Measurements from ENCODE around the gene FAM170B. TPM values are rescaled to one million over a fixed set of nuclear protein-coding genes. Genes with fewer than 3 reads are reported as not detected.

Gene FAM170B
- total RNA-seq, 1 experiment from 2014 or later = not detected

DNA sequence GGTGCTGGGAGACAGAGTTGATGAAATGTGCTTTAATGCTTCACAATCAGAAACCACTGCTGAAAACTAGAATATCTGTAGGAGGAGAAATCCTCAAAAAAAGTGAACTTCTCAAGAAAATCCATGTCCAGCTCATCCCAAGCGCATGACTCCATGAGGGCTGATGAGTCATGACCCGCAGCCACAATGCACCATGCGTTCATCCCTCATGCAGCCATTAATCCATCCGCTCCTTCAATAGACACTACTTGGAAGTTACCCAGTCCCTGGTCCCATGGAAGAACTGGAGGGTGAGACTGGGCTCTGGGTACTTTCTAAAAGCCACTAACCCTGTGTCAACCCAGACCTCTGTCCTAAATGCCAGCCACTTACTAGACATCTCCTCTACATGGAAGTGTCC lies 29.9 kb upstream of the FAM170B start (continued):
- TF ChIP-seq, protein P1, sequence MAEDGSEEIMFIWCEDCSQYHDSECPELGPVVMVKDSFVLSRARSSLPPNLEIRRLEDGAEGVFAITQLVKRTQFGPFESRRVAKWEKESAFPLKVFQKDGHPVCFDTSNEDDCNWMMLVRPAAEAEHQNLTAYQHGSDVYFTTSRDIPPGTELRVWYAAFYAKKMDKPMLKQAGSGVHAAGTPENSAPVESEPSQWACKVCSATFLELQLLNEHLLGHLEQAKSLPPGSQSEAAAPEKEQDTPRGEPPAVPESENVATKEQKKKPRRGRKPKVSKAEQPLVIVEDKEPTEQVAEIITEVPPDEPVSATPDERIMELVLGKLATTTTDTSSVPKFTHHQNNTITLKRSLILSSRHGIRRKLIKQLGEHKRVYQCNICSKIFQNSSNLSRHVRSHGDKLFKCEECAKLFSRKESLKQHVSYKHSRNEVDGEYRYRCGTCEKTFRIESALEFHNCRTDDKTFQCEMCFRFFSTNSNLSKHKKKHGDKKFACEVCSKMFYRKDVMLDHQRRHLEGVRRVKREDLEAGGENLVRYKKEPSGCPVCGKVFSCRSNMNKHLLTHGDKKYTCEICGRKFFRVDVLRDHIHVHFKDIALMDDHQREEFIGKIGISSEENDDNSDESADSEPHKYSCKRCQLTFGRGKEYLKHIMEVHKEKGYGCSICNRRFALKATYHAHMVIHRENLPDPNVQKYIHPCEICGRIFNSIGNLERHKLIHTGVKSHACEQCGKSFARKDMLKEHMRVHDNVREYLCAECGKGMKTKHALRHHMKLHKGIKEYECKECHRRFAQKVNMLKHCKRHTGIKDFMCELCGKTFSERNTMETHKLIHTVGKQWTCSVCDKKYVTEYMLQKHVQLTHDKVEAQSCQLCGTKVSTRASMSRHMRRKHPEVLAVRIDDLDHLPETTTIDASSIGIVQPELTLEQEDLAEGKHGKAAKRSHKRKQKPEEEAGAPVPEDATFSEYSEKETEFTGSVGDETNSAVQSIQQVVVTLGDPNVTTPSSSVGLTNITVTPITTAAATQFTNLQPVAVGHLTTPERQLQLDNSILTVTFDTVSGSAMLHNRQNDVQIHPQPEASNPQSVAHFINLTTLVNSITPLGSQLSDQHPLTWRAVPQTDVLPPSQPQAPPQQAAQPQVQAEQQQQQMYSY (CRISPR knock-in tag; IDR thresholded peaks at IDR 0.05) = no peak
- no peak for TF ChIP-seq NR2C2 (CRISPR knock-in tag; IDR thresholded peaks at IDR 0.05)
- TF ChIP-seq RELA (CRISPR knock-in tag; IDR thresholded peaks at IDR 0.05; ENCODE audit: borderline replicate concordance) = no peak
- TF ChIP-seq ATF1 (CRISPR knock-in tag; IDR thresholded peaks at IDR 0.05) = no peak
- no peak for TF ChIP-seq PRRX2 (CRISPR knock-in tag; IDR thresholded peaks at IDR 0.05)

DNA sequence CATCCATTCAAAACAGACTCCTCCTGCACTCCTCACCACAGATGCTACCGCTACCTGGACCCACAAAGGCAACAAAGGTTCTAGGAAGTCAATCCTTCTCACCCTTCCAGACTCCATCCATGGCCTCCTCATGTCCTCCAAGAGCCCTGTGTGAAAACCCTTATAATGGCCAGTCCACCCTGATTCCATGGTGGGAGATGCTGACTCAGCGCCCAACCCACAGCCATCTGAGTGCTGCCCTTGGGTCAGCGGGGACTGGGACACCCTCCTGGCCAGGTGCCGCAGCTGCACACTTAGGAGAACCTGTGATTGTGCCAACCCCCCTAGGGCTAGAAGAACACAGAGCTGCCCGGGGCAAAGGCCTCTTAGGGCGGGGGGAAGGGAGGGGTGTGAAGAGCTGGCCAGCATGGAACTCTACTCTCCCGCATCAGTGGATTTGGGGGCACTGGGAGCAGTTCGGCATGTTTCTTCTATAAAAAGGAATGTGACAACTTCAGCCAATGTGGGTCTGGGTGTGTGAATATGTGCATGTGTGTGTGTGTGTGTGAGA lies 29.0 kb upstream of the FAM170B start:
- ChIA-PET CTCF (interaction anchor here (1.2 to 2.6 kb wide), 3 partner anchors 181 to 229 kb away, joined by 3 to 25 read pairs (median 7); no protein-coding TSS in a partner anchor), POLR2A (no interaction called here)
- Mint-ChIP-seq H3K9me3 (no peaks in the 10 kb centered on the region), H3K36me3 (no peaks in the 10 kb centered on the region), H3K27ac (no peak overlapping the region), H3K27me3 (ENCODE audit: low read depth) (peaks cover 4% of the 10 kb centered on the region; the same call in 1 of the 2 replicates), H3K4me1 (peaks cover 29% of the 10 kb centered on the region), H3K4me3 (no peak overlapping the region)
- DNase-seq (ENCODE audit: low spot score) = no peak
- TF ChIP-seq, protein P2, sequence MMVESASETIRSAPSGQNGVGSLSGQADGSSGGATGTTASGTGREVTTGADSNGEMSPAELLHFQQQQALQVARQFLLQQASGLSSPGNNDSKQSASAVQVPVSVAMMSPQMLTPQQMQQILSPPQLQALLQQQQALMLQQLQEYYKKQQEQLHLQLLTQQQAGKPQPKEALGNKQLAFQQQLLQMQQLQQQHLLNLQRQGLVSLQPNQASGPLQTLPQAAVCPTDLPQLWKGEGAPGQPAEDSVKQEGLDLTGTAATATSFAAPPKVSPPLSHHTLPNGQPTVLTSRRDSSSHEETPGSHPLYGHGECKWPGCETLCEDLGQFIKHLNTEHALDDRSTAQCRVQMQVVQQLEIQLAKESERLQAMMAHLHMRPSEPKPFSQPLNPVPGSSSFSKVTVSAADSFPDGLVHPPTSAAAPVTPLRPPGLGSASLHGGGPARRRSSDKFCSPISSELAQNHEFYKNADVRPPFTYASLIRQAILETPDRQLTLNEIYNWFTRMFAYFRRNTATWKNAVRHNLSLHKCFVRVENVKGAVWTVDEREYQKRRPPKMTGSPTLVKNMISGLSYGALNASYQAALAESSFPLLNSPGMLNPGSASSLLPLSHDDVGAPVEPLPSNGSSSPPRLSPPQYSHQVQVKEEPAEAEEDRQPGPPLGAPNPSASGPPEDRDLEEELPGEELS (CRISPR knock-in tag; IDR thresholded peaks at IDR 0.05) = no peak
- TF ChIP-seq, protein P3, sequence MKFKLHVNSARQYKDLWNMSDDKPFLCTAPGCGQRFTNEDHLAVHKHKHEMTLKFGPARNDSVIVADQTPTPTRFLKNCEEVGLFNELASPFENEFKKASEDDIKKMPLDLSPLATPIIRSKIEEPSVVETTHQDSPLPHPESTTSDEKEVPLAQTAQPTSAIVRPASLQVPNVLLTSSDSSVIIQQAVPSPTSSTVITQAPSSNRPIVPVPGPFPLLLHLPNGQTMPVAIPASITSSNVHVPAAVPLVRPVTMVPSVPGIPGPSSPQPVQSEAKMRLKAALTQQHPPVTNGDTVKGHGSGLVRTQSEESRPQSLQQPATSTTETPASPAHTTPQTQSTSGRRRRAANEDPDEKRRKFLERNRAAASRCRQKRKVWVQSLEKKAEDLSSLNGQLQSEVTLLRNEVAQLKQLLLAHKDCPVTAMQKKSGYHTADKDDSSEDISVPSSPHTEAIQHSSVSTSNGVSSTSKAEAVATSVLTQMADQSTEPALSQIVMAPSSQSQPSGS (CRISPR knock-in tag; IDR thresholded peaks at IDR 0.05; ENCODE audit: borderline replicate concordance, low read depth) = no peak
- TF ChIP-seq, protein P4, sequence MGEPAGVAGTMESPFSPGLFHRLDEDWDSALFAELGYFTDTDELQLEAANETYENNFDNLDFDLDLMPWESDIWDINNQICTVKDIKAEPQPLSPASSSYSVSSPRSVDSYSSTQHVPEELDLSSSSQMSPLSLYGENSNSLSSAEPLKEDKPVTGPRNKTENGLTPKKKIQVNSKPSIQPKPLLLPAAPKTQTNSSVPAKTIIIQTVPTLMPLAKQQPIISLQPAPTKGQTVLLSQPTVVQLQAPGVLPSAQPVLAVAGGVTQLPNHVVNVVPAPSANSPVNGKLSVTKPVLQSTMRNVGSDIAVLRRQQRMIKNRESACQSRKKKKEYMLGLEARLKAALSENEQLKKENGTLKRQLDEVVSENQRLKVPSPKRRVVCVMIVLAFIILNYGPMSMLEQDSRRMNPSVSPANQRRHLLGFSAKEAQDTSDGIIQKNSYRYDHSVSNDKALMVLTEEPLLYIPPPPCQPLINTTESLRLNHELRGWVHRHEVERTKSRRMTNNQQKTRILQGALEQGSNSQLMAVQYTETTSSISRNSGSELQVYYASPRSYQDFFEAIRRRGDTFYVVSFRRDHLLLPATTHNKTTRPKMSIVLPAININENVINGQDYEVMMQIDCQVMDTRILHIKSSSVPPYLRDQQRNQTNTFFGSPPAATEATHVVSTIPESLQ (CRISPR knock-in tag; IDR thresholded peaks at IDR 0.05) = no peak
- TF ChIP-seq, protein P5, sequence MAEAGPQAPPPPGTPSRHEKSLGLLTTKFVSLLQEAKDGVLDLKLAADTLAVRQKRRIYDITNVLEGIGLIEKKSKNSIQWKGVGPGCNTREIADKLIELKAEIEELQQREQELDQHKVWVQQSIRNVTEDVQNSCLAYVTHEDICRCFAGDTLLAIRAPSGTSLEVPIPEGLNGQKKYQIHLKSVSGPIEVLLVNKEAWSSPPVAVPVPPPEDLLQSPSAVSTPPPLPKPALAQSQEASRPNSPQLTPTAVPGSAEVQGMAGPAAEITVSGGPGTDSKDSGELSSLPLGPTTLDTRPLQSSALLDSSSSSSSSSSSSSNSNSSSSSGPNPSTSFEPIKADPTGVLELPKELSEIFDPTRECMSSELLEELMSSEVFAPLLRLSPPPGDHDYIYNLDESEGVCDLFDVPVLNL (CRISPR knock-in tag; IDR thresholded peaks at IDR 0.05; ENCODE audit: borderline replicate concordance, low read depth) = no peak
- no peak for ATAC-seq

DNA sequence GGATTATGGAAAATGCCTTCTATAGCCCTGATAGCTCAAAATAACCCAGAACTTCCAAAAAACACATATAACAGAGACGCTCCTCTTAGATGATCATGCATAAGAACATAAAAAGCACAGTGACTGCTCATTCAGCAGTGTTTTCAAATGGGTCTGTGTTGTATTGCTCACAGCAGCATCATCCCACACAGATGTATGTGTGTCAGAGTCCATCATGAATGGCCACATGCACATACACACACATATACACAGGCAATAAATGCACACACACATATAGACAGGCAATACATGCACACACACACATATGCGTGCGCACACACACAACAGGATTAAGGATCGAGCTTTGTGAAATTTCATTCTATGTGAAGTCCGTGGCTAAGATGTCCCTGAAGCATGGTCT lies 28.2 kb upstream of the FAM170B start:
- POLR2A ChIA-PET = no interaction called here
- peaks cover 4% of the 10 kb centered on the region; the same call in 1 of the 2 replicates for H3K27me3 Mint-ChIP-seq (ENCODE audit: low read depth)
- TF ChIP-seq, protein P6, sequence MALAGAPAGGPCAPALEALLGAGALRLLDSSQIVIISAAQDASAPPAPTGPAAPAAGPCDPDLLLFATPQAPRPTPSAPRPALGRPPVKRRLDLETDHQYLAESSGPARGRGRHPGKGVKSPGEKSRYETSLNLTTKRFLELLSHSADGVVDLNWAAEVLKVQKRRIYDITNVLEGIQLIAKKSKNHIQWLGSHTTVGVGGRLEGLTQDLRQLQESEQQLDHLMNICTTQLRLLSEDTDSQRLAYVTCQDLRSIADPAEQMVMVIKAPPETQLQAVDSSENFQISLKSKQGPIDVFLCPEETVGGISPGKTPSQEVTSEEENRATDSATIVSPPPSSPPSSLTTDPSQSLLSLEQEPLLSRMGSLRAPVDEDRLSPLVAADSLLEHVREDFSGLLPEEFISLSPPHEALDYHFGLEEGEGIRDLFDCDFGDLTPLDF (CRISPR knock-in tag; IDR thresholded peaks at IDR 0.05) = no peak
- no peak for TF ChIP-seq NR3C1 (CRISPR knock-in tag; conservative IDR thresholded peaks at IDR 0.05; ENCODE audit: low read depth)
- TF ChIP-seq, protein P7, sequence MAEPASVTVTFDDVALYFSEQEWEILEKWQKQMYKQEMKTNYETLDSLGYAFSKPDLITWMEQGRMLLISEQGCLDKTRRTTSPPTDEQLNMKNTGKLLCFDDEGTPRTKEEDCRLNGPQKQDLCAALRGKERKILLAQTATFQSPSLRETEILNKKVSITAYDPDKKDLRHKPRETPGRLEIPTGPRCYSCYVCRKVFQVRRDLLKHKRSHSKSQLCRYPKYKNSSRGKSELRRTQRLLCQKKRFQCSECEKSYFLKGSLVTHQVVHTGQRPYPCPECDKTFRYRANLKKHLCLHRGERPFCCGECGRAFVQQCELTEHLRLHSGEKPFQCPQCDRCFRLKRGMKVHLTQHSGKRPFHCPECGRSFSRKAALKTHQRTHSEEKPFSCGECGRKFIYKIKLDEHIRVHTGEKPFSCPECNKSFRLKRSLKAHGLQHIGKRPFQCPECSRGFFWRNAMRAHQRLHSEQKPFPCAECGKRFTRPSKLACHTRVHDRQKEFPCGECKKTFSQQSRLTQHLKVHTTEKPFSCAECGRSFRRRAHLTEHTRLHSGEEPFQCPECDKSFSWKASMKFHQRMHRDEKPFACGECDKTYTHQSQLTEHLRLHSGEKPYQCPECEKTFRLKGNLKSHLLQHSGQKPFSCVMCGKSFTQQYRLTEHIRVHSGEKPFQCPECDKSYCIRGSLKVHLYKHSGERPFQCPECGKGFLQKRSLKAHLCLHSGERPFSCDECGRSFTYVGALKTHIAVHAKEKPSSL (CRISPR knock-in tag; conservative IDR thresholded peaks at IDR 0.05) = no peak
- no peak for TF ChIP-seq ESRRA (CRISPR knock-in tag; IDR thresholded peaks at IDR 0.05; ENCODE audit: borderline replicate concordance)
- no peak for TF ChIP-seq TP53 (CRISPR knock-in tag; IDR thresholded peaks at IDR 0.05)
- TF ChIP-seq, protein P8, sequence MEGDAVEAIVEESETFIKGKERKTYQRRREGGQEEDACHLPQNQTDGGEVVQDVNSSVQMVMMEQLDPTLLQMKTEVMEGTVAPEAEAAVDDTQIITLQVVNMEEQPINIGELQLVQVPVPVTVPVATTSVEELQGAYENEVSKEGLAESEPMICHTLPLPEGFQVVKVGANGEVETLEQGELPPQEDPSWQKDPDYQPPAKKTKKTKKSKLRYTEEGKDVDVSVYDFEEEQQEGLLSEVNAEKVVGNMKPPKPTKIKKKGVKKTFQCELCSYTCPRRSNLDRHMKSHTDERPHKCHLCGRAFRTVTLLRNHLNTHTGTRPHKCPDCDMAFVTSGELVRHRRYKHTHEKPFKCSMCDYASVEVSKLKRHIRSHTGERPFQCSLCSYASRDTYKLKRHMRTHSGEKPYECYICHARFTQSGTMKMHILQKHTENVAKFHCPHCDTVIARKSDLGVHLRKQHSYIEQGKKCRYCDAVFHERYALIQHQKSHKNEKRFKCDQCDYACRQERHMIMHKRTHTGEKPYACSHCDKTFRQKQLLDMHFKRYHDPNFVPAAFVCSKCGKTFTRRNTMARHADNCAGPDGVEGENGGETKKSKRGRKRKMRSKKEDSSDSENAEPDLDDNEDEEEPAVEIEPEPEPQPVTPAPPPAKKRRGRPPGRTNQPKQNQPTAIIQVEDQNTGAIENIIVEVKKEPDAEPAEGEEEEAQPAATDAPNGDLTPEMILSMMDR (IDR thresholded peaks at IDR 0.05) = no peak
- no peak for TF ChIP-seq RELA (CRISPR knock-in tag; IDR thresholded peaks at IDR 0.05; ENCODE audit: borderline replicate concordance)

More for the DNA sequence above, 28.2 kb upstream of the FAM170B start:
- DNase-seq (ENCODE audit: low spot score) (no peak), ATAC-seq (no peak)
- Mint-ChIP-seq H3K27ac (no peak overlapping the region), H3K4me1 (peaks cover 34% of the 10 kb centered on the region), H3K36me3 (no peaks in the 10 kb centered on the region), H3K4me3 (no peak overlapping the region), H3K9me3 (peaks cover 3% of the 10 kb centered on the region; the same call in 1 of the 2 replicates)
- CTCF ChIA-PET = interaction anchor here (0.7 to 1.9 kb wide), 29 partner anchors 10 to 506 kb away, joined by 3 to 12 read pairs (median 4); partner anchors contain the start of genes C10orf71 and VSTM4
